ENCODE measurements around the gene MPP3.

- TF ChIP-seq, protein P1, sequence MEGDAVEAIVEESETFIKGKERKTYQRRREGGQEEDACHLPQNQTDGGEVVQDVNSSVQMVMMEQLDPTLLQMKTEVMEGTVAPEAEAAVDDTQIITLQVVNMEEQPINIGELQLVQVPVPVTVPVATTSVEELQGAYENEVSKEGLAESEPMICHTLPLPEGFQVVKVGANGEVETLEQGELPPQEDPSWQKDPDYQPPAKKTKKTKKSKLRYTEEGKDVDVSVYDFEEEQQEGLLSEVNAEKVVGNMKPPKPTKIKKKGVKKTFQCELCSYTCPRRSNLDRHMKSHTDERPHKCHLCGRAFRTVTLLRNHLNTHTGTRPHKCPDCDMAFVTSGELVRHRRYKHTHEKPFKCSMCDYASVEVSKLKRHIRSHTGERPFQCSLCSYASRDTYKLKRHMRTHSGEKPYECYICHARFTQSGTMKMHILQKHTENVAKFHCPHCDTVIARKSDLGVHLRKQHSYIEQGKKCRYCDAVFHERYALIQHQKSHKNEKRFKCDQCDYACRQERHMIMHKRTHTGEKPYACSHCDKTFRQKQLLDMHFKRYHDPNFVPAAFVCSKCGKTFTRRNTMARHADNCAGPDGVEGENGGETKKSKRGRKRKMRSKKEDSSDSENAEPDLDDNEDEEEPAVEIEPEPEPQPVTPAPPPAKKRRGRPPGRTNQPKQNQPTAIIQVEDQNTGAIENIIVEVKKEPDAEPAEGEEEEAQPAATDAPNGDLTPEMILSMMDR (IDR thresholded peaks at IDR 0.05): peak; percentile 76 to 94 (median 80)
- TF ChIP-seq POLR2A (IDR thresholded peaks at IDR 0.05): no peak
Measured at GRCh38 chr17:43878260-43879175, 45.6 kb upstream of the MPP3 start.
